SJCRH30 (cell line): ENCODE results near the gene GPR39. TPM values are rescaled to one million over a fixed set of nuclear protein-coding genes. Genes with fewer than 3 reads are reported as not detected.
A peak's percentile ranks its signal among the peaks of the same experiment; 100 is the strongest.

Source experiments
- DNase-seq, 2 experiments: peaks; one replicate each; pipeline ENCODE4 v3.0.0-alpha.2; 2015 to 2020
- H3K27ac ChIP-seq: fragments of 250-450 bp; sonication (Bioruptor Pico); 2 replicates; pipeline ENCODE4 v1.5.1; 2020; ENCODE audit warnings: mild to moderate bottlenecking, moderate library complexity
- H3K27me3 ChIP-seq: fragments of 250-450 bp; sonication (Bioruptor Pico); 2 replicates; pipeline ENCODE4 v1.5.1; 2020; ENCODE audit warnings: mild to moderate bottlenecking, moderate library complexity
- H3K36me3 ChIP-seq: fragments of 250-450 bp; sonication (Bioruptor Pico); 2 replicates; pipeline ENCODE4 v1.5.1; 2020; ENCODE audit warnings: mild to moderate bottlenecking, moderate library complexity
- H3K4me1 ChIP-seq: fragments of 250-450 bp; sonication (Bioruptor Pico); 2 replicates; pipeline ENCODE4 v1.5.1; 2020; ENCODE audit warnings: mild to moderate bottlenecking, moderate library complexity
- H3K4me3 ChIP-seq: fragments of 250-450 bp; sonication (Bioruptor Pico); 2 replicates; pipeline ENCODE4 v1.5.1; 2020; ENCODE audit warnings: mild to moderate bottlenecking, moderate library complexity
- H3K9me3 ChIP-seq: fragments of 250-450 bp; sonication (Bioruptor Pico); replicated peaks from 2 replicates; pipeline ENCODE4 v1.5.1; 2020; ENCODE audit warnings: mild to moderate bottlenecking, moderate library complexity
- total RNA-seq: library from RNA; depleted of rRNA; stranded (reverse); fragments of >200 nt; shearing (Covaris generic); gene quantifications from 2 replicates; pipeline ENCODE4 v1.2.3, GENCODE V29; 2014

The GPR39 gene
- total RNA-seq, 1 experiment from 2014 or later: 0.16 TPM

DNA sequence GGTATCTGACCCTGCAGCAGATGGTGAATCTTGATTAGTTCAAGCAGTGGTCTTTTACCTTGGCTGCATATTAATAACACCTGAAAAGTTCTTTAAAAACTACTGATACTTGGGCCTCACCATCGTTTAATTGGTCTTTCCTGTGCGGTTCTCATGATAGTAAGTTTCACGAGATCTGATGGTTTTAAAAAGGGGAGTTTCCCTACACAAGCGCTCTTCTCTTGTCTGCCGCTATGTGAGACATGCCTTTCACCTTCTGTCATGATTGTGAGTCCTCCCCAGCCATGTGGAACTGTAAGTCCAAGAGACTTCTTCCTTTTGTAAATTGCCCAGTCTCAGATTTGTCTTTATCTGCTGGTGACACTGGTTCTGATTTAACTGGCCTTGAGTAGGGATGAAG, 151.1 kb downstream of the GPR39 start:
- no peaks in the 10 kb centered on the region for H3K27me3 ChIP-seq

DNA sequence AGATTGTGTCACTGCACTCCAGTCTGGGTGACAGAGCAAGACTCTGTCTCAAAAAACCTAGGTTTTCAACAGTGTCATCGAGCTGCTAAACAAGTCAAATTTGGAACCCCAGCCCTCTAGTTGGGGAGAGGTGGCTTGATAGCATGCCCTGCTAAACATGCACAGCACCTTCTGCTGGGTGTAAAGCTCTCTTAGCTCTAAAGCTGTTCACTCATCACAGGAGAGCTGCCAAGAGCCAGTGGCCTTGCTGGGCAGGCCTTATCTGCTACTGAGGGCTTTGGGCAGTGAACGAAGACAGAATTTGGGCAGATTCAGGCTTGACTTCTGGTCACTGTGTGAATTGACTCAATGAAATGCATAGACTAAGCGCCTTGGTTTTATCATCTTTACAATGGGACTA, 152.1 kb downstream of the GPR39 start:
- Histone ChIP-seq H3K4me1 (no peaks in the 10 kb centered on the region), H3K36me3 (no peaks in the 10 kb centered on the region), H3K27ac (no peak overlapping the region), H3K4me3 (no peak overlapping the region), H3K27me3 (no peaks in the 10 kb centered on the region), H3K9me3 (no peaks in the 10 kb centered on the region)
- no peak for DNase-seq

More for the DNA sequence above, 151.1 kb downstream of the GPR39 start:
- Histone ChIP-seq H3K4me1 (no peaks in the 10 kb centered on the region), H3K9me3 (no peaks in the 10 kb centered on the region), H3K27ac (no peak overlapping the region), H3K4me3 (no peak overlapping the region), H3K36me3 (no peaks in the 10 kb centered on the region)
- DNase-seq: no peak

DNA sequence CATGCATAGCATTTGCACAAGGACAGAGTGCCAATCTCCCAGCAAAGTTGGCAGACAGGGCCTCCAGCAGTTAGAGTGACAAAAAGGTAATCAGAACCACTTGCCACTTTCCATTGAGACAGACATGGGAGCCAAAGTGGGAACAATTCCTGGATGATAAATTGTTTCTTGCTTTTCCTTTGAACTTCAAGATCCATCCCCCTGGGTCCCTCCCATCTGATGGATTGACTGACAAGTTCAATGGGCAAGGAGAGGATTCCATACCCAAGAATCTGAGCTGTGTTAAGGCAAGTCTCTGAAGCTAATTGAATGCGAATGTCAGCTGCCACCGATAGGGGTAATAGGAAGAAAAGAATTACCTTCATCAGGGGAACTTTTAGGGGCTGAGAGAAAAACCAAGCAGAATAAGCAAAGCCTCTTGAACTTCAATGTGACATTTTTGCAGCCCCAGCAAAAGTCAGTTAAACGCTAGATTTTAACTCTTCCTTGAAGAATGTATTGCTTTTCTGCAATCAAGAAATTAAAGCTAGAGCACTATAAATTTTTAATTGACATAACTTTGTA, 156.9 kb downstream of the GPR39 start:
- H3K36me3 ChIP-seq: no peaks in the 10 kb centered on the region
- no peak overlapping the region for H3K27ac ChIP-seq
- H3K4me3 ChIP-seq: no peak overlapping the region
- no peaks in the 10 kb centered on the region for H3K4me1 ChIP-seq
- no peaks in the 10 kb centered on the region for H3K9me3 ChIP-seq
- H3K27me3 ChIP-seq: no peaks in the 10 kb centered on the region
- no peak for DNase-seq

DNA sequence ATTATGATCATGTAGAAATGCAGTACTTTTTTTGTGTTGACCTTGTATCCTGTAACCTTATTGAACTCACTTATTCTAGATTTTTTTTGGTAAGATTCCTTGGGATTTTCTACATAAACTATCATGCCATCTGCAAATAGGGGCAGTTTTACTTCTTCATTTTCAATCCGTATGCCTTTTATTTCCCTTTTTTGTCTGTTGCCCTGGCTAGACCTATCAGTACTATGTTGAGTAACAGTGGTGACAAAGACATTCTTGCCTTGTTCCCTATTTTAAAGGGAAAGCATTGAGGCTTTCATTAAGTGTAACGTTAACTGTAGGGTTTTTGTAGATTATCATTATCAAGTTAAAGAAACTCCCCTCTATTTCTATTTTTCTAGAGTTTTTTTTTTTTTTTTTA, 161.1 kb downstream of the GPR39 start:
- Histone ChIP-seq H3K36me3 (no peaks in the 10 kb centered on the region), H3K4me3 (no peak overlapping the region), H3K27ac (no peak overlapping the region), H3K9me3 (no peaks in the 10 kb centered on the region), H3K27me3 (no peaks in the 10 kb centered on the region), H3K4me1 (no peaks in the 10 kb centered on the region)
- no peak for DNase-seq

DNA sequence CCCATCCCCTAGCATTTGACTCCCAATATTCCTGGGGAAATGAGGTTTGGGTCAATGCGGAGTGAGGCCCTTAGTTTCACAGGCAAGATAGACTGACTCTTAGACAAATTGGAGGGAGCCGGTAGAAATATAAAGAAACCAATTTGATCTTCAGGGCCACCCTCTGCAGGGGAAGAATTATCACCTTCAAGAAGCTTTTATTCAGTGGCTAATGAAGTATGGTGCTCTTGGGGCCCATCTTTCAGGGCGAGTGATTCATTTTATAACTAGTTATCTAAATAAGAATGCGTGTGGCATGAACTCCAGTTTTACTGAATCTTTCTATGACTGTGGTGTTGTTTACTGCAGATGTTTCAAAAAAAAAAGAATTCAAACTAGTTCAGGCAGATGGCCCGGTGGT, 165.0 kb downstream of the GPR39 start:
- H3K9me3 ChIP-seq: no peaks in the 10 kb centered on the region
- H3K4me1 ChIP-seq: no peaks in the 10 kb centered on the region
- no peak for DNase-seq
- H3K4me3 ChIP-seq: no peak overlapping the region
- no peaks in the 10 kb centered on the region for H3K36me3 ChIP-seq
- no peaks in the 10 kb centered on the region for H3K27me3 ChIP-seq
- no peak overlapping the region for H3K27ac ChIP-seq

DNA sequence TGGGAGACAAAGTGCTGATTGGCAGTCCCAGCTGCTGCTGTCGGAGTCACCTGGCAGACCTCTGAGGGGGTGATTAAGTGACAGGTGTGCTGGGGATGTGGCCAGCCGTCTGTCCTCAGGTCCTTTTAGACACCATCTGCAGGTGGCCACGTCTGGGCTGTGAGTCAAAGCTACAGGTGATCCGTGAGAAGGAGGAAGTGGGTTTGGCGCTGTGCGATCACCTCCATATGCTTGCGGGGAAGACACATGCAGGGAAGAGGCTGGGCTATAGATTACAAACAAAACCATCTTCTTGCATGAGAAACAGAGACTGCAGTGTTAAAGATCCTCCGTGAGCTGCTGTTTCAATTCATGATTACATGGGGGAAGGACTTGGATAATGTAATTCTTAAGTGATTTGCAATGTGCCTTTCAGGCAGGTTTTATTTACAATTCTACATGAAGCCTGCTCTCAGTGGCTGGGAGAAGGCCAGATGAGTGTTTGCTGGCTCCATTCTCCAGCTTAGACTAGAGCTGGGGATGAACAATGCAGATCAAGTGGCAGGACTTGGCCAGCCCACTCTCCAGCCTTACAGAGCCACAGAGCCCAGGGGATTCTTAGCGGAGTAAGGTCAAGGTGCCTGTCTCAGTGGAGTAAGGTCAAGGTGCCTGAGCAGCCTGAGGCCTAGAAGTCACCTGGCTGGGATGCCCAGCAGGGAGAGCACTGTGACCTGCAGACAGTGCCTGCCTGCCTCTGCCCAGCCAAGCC, 165.6 kb downstream of the GPR39 start:
- Histone ChIP-seq H3K36me3 (no peaks in the 10 kb centered on the region), H3K4me1 (no peaks in the 10 kb centered on the region), H3K9me3 (no peaks in the 10 kb centered on the region), H3K4me3 (no peak overlapping the region), H3K27ac (no peak overlapping the region), H3K27me3 (no peaks in the 10 kb centered on the region)
- DNase-seq: peak in 1 of 2 experiments; percentile 6

DNA sequence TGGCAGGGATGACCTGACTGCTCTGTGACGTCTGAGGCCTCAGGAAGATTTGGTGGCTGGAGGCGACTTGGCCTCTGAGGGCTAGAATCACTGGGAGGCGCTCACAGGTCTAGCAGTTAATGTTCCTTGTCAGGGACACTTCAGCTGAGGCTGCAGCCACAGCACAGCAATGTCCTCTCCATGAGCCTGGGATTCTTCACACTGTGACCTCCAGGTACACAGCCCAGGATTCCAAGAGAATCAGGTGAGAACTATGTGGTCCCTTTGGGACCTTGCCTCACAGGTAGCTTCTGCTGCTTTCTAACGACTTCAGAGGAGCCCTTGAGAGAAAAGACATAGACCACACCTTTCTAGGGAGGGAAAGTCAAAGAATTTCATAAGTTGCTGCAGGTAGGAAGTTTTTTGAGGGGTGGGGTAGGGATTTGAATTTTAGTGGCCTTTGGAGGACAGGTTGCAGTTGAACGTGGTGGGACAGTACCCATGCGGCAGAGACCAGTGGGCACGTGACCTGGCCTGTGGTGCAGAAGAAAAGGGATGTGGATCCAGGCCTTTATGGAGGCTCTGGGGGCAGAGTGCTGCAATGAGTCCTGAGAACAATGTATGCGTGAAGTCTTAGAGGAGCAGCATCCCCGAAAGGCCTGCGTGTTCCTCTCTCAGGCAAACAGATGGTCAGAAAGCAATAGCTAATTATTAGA, 167.2 kb downstream of the GPR39 start:
- no peaks in the 10 kb centered on the region for H3K4me1 ChIP-seq
- H3K27me3 ChIP-seq: no peaks in the 10 kb centered on the region
- DNase-seq: no peak
- no peaks in the 10 kb centered on the region for H3K36me3 ChIP-seq
- H3K27ac ChIP-seq: no peak overlapping the region
- no peaks in the 10 kb centered on the region for H3K9me3 ChIP-seq
- no peak overlapping the region for H3K4me3 ChIP-seq

DNA sequence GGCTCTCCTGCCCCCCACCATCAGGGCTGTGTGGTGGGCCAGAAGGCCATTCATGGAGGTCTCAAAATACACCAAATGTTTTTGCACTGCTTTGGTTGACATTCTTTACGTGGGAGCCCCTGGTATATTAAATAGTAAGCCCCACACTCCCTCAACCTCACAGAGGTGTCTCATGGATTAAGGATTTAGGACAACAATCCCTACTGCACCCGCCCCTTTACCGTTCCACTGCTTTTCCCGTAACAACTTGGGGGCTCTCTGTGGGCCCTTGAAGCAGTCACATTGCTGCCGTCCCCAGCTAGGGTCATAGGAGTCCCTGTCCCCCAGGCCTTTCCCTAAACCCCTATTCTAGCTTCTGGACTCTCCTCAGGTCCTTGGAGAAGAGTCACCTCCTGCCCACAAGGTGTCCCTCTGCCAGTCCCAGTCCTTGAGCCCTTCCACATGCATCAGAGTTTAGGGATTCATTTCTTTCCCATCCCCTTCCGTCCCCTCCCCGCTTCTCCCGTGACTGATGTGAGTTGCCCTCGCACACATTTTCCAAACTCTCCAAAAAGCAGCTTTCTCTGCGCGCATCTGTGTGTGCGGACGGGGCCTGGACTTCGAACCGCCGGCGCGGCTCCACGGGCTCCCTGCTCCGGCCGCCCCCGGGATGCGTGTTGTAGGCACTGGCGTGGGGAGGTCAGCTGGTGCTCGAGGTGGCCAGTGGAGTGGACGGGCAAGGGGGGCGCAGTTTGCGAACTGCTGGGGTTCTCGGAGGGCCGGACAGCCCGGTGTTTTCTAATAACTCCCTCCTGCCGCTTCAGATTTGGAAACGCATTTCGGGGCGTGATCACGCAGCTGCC, 168.6 kb downstream of the GPR39 start:
- no peak for DNase-seq
- Histone ChIP-seq H3K4me1 (no peaks in the 10 kb centered on the region), H3K27me3 (no peaks in the 10 kb centered on the region), H3K9me3 (no peaks in the 10 kb centered on the region), H3K27ac (no peak overlapping the region), H3K4me3 (no peak overlapping the region), H3K36me3 (no peaks in the 10 kb centered on the region)

DNA sequence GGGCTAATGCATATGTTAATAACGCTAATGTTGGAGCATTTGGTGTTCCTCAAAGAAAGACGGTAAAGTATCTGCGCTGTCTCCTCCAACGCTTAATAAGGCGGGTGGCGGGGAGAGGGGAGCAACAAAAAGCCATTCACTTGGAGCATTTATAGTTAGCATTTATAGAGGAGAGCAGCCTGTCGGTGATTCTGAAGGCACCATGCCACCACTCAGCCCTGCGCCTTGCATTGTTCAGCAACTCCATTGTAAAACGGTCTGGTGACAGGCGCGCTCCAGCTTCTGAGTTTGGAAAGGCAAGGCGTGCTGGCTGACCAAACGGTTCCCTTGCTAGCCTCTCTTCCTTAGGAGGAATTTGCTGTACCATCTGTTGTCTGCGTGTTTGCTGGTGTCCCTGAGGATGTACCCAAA, 169.5 kb downstream of the GPR39 start:
- Histone ChIP-seq H3K27ac (no peak overlapping the region), H3K4me1 (no peaks in the 10 kb centered on the region), H3K27me3 (no peaks in the 10 kb centered on the region), H3K9me3 (no peaks in the 10 kb centered on the region), H3K36me3 (no peaks in the 10 kb centered on the region), H3K4me3 (no peak overlapping the region)
- DNase-seq: no peak

DNA sequence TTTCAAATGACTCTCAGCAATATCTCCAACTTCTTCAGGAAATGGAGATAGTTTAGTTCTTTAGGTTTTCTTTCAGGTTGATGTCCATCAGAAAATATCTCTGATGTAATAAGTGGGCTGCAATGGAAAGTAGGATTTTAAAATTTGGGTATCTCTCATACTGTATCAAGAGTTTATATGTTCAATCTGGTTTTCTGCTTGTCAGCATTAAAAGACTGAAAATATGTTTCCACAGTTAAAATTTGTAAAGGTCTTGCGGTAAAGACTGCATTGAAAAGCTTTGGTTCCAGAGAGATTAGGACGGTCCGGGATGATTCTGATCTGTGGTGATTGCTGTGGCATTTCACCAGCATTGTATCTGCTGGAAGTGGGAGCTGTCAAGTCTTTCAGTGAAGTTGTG, 170.2 kb downstream of the GPR39 start:
- no peak for DNase-seq
- Histone ChIP-seq H3K4me3 (no peak overlapping the region), H3K27me3 (no peaks in the 10 kb centered on the region), H3K36me3 (no peaks in the 10 kb centered on the region), H3K27ac (no peak overlapping the region), H3K9me3 (no peaks in the 10 kb centered on the region), H3K4me1 (no peaks in the 10 kb centered on the region)

DNA sequence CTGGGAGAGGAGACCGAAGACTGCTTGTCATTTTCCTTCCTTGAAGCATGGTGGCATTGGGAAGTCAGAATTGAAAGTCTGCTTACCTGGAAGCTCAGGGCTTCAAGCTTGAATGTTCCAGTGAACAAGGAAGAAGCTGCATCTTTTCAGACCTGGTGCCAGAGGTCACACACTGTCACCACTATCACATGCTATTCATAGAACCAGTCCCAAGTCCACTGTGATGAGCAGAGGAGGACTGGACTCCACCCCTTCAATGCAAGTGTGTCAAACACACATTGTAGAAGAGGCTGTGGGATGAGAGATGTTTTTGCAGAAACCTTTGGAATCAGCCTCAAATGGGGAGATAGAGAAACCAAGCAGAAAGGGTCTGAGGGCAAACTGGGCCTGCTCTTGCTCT, 172.0 kb downstream of the GPR39 start:
- Histone ChIP-seq H3K36me3 (no peaks in the 10 kb centered on the region), H3K4me1 (no peaks in the 10 kb centered on the region), H3K27ac (no peak overlapping the region), H3K9me3 (no peaks in the 10 kb centered on the region), H3K4me3 (no peak overlapping the region), H3K27me3 (no peaks in the 10 kb centered on the region)
- DNase-seq: no peak

DNA sequence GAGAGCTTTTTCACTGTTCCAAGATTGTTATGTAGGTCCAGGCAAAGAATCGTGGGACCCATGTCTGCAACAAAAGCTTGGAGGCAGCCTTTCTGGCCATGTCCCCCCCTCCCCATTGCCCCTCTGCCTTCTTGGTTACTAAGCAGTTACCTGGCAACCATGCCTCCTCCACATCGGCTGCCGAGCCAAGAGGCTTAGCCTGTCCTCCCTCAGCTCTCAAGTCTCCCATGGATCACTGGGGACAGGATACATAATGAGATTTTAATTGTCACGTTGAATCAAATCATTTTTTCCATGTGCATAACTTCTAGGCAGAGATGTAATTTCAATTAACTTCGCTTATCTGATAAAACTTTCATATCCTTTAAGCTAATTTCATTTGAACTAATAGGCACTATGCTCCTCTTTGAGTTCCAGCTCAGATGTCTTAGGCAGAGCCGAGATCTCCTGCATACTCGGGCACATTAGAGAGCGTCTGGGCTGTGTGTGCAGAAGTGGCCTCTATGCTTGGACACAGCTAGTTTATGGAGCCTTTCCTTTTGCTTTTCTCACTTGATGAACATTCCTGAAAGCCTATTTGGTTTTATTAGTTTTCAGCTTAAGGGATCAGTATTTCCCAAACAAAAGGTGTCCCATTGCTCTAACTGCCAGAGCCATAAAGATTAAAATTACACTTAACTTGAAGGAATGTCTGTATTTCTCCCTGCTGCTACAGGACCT, 172.7 kb downstream of the GPR39 start:
- Histone ChIP-seq H3K9me3 (no peaks in the 10 kb centered on the region), H3K36me3 (no peaks in the 10 kb centered on the region), H3K27me3 (no peaks in the 10 kb centered on the region), H3K4me1 (no peaks in the 10 kb centered on the region), H3K4me3 (no peak overlapping the region), H3K27ac (no peak overlapping the region)
- no peak for DNase-seq

DNA sequence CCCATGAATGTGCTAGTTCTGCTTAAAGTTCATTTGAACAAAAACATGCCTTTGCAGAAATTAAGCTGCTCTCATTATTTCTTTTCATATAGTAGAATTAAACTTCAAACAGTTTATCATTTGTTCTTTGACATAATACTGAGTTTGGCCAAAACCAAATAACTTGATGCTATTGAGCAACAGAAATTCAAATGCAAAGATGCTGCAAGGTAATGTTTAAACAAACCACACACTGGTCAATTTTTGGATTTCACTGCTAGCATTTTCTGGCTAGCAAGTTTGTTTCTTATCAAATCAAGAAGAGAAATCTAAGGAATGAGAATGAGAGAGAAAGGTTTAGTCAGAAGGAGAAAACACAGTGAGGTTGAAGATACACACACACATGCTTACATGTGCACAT, 173.4 kb downstream of the GPR39 start:
- Histone ChIP-seq H3K9me3 (no peaks in the 10 kb centered on the region), H3K27me3 (no peaks in the 10 kb centered on the region), H3K27ac (no peak overlapping the region), H3K4me1 (no peaks in the 10 kb centered on the region), H3K36me3 (no peaks in the 10 kb centered on the region), H3K4me3 (no peak overlapping the region)
- DNase-seq: no peak

DNA sequence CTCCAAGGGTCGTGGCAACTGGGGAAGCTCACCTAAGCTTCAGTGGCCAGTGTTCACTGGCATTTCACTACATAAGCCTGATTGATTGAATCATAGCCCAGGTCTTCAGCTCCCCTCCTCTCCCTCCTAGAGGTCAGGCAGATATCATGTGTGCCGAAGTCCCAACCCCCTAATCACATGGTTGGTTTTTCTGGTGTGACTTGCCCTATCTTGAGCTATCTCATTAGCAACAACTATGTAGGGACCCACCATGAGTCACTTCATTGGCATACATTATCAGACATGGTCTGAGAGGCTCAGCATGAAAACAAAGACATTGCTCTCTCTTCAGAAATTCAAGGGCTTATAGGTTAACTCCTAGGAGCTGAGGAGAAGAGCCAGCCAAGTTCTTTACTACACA, 176.6 kb downstream of the GPR39 start:
- H3K4me3 ChIP-seq: no peak overlapping the region
- no peaks in the 10 kb centered on the region for H3K27me3 ChIP-seq
- no peaks in the 10 kb centered on the region for H3K9me3 ChIP-seq
- no peak overlapping the region for H3K27ac ChIP-seq
- no peaks in the 10 kb centered on the region for H3K36me3 ChIP-seq
- no peak for DNase-seq
- H3K4me1 ChIP-seq: no peaks in the 10 kb centered on the region
